HG03280 (cell line): ENCODE data around the gene GRK4.
"Not testable (repeated sequence)": the region's sequence is repeated elsewhere in the genome, so short reads cannot be mapped to it uniquely, and the experiment has no call there.

Experiments used
- ATAC-seq: cut with Tn5 transposase; IDR thresholded peaks from one replicate; pipeline ENCODE4 v1.9.1; 2021; ENCODE audit warnings: mild to moderate bottlenecking, moderate library complexity; ENCODE audit not compliant: unreplicated experiment

GRK4 gene

DNA sequence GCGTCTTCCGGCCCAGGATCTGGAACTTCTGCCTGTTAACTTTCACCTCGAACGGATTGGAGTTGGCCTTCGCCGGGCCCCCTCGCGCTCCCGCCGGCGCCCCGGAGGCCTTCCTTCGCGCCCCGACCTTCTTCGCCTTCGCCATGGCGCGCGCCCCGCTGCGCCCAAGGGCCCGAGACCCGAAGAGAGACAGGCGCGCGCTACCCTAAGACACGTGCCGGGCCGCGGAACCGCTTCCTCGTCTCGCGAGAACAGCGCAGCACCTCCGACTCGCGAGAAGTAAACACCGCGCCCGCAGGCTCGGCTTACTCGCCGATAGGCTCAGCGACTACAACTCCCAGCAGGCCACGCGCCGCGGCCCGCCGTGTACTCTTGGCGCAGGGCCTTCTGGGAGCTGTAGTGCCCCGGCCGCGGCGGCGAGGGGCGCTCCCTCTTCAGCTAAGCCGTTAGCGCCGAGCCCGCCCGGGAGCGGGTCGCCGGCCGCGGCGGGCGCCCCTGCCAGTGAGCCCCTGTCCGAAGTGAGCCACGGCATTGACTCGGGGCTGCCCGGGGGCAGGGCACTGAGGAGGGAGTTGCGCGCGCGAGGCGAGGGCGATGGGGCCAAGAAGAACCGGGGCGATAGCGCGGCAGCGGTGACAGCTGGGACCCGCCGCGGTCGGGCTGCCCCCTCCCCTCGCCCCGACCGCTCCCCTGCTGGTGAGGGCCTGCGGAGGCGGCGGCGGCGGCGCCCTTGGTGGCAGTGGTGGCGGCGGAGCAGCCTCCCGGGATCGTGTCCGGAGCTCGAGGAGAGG is at the start of gene GRK4, which contains the start of gene NOP14:
Gene GRK4 (plus strand): TSS at position 397 of the 791 bp plus-strand sequence. CDS start 500 bp downstream, outside the sequence.
Gene NOP14 (minus strand): TSS at position 232 of the 791 bp plus-strand sequence. CDS start 87 bp downstream, at position 145.
- ATAC-seq = peak; percentile 89

DNA sequence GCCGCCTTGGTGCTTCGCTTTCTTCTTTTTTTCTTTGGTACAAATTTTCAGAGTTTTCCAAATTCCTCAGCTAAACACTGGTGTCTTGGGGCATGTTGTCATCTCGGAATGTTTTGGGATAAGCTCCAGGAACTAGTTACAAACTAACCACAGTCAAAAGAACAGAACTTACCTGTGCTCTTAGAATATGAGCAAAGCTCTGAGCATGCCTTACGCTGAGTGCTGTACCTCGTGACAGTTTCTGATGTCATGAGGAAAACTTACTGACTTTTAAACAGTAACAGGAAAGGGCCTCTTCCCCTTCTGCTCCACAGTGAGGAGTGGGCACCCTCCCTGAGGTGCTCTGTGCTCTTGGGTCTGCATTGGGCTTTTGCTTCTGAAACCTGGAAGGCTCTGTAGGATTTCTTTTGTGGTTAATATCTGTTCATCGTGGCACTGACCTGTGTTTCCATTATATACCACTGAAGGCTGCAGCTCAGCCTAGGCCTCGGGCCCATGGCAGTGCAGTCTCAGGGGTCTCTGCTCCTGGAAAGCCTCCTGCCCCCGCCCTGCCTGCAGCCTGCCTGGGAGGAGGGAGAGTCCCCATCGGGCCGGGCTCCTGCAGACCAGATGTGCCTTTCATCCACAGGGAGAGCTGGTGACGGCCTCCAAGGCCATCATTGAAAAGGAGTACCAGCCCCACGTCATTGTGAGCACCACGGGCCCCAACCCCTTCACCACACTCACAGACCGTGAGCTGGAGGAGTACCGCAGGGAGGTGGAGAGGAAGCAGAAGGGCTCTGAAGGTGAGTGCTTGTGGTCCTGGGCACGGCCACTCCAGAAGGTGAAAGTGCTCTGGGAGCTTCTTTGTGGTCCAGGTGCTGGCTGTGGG is 48.9 kb upstream of the GRK4 start:
- ATAC-seq = no peak

DNA sequence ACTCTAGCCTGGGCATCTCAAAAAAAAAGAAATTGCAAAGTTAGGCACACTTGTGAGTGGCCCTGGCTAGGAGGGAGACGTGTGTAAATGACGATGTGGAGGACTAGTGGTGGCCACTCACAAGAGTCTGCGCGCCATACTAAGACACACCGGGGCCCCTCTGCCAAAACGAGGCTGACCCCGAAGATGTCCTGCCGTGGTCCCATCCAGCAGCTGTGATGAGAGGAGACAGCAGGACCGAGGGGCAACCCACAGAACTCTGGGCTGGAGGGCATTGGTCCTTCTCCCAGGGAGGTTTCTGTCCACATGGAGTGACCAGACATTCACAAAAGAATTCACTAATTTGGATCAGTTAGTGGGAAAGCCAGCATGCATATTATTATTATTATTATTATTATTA is 47.6 kb upstream of the GRK4 start:
- no peak for ATAC-seq

DNA sequence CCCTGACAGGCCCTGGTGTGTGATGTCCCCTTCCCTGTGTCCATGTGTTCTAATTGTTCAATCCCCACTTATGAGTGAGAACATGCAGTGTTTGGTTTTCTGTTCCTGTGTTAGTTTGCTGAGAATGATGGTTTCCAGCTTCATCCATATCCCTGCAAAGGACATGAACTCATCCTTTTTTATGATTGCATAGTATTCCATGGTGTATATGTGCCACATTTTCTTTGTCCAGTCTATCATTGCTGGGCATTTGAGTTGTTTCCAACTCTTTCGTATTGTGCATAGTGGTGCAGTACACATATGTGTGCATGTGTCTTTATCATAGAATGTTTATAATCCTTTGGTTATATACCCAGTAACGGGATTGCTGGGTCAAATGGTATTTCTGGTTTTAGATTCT is 46.7 kb upstream of the GRK4 start:
- ATAC-seq = not testable (repeated sequence)

DNA sequence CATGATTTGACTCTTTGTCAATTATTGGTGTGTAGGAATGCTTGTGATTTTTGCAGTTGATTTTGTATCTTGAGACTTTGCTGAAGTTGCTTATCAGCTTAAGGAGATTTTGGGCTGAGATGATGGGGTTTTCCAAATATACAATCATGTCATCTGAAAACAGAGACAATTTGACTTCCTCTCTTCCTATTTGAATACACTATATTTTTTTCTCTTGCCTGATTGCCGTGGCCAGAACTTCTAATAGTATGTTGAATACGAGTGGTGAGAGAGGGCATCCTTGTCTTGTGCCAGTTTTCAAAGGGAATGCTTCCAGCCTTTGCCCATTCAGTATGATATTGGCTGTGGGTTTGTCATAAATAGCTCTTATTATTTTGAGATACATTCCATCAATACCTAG is 45.1 kb upstream of the GRK4 start:
- not testable (repeated sequence) for ATAC-seq

DNA sequence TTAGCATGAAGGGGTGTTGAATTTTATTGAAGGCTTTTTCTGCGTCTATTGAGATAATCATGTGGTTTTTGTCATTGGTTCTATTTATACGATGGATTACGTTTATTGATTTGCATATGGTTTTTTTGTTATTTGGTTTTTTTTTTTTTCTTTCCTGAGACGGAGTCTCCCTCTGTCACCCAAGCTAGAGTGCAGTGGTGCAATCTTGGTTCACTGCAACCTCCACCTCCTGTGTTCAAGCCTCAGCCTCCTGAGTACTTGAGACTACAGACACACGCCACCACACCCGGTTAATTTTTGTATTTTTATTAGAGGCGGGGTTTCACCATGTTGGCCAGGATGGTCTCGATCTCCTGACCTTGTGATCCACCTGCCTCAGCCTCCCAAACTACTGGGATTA is 44.7 kb upstream of the GRK4 start:
- ATAC-seq = not testable (repeated sequence)

DNA sequence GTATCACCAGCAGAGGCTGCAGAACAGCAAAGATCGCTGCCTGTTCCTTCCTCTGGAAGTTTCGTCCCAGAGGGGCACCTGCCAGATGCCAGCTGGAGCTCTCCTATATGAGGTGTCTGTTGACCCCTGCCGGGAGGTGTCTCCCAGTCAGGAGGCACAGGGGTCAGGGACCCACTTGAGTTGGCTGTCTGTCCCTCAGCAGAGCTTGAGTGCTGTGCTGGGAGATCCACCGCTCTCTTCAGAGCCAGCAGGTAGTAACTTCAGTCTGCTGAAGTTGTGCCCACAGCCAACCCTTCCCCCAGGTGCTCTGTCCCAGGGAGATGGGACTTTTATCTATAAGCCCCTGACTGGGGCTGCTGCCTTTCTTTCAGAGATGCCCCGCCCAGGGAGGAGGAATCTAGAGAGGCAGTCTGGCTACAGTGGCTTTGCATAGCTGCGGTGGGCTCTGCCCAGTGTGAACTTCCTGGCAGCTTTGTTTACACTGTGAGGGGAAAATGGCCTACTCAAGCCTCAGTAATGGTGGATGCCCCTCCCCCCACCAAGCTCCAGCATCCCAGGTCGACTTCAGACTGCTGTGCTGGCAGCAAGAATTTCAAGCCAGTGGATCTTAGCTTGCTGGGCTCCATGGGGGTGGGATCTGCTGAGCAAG is 40.8 kb upstream of the GRK4 start:
- not testable (repeated sequence) for ATAC-seq

DNA sequence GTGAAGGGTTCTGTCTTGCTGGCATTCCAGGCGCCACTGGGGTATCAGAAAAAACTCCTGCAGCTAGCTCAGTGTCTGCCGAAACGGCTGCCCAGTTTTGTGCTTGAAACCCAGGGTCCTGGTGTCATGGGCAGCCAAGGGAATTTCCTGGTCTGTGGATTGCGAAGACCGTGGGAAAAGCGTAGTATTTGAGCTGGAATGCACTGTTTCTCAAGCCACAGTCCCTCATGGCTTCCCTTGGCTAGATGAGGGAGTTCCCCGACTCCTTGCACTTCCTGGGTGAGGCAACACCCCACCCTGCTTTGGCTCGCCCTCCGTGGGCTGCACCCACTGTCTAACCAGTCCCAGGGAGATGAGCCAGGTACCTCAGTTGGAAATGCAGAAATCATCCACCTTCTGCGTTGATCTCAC is 40.2 kb upstream of the GRK4 start:
- ATAC-seq = no peak

DNA sequence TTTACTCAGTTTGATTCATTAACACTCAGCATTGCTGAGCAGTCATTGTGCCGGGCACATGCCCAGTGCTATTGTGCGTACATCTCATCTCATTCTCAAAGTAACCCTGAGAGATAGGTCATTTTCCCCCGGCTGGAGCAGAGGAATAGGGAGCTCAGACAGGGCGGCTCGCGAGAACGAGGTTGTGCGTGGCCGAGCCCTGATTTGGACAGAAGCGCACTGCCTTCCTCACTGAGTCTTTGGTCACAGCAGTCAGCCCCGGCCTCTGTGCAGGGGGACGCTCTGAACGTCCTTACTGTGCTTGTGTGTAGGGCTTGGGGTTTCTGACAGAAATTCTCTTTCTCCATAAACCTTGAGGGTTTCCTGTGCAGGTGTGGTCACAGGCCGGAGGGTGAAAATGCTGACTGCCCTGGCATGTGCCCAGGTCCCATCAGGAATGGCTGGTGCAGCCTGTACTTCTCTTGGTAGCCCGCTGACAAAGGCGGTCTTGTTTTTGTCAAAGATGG is 39.6 kb upstream of the GRK4 start:
- no peak for ATAC-seq

DNA sequence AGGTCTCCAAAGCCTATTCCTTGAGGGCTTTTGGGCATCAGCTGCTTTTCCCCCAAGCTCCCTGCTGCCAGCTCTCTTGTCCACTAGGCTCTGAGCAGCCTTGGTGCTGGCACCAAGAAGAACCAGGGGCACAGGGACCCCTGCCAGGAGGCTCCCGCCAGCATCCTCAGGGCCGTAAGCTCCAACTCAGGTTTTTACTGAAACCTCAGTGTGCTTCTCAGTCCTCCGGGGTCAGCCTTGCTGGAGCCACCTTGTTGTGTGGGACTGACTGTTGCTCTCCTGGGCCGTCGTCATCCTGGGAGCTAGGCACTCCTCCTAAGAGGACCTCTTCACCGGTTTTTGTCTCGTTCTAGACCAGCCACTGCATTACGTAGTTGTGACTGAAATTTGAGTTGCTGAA is 39.1 kb upstream of the GRK4 start:
- ATAC-seq = no peak

DNA sequence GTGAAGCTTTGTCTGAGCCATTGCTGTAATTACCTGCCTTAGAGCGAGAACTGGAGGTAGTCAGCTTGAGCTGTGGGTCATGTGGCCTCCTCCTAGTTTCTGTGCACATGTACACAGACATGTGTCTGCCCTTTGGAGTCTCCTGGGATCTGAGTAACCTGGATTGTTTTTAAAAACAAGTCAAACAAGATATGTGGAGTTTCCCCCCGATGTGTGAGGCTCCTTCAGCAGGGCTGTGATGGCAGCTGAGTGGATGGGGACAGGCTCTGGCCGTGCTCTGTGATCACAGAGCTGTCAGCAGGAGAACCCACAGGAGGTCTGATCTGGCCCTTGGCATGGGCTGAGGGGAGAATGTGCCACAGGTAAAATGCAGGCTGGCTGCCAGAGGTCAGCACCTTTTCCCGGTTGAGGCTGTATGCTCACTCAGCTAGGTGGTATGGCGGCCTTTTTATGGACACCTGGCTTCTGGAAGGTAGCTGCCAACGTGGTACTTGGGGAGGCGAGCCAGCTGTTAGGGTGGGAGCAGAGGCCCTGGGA is 38.5 kb upstream of the GRK4 start:
- ATAC-seq = no peak

DNA sequence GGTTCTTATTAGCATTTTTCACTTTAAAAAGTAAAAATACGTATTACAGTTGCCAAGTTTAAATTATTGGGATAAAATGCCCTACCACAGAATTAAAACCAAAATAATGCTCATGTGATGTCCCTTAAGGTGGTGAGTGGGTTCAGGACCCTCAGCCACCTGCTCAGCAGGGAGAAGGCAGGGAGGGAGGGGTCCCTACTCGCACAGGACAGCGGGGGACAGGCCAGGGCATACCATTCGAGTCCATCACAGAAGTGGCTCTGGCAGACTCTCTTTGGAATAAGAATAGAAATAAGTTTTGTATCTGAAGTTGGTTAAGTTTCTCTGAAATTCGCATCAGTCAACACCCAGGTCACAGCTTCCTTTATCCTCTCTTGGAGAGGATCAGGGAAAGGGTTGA is 37.9 kb upstream of the GRK4 start:
- no peak for ATAC-seq

DNA sequence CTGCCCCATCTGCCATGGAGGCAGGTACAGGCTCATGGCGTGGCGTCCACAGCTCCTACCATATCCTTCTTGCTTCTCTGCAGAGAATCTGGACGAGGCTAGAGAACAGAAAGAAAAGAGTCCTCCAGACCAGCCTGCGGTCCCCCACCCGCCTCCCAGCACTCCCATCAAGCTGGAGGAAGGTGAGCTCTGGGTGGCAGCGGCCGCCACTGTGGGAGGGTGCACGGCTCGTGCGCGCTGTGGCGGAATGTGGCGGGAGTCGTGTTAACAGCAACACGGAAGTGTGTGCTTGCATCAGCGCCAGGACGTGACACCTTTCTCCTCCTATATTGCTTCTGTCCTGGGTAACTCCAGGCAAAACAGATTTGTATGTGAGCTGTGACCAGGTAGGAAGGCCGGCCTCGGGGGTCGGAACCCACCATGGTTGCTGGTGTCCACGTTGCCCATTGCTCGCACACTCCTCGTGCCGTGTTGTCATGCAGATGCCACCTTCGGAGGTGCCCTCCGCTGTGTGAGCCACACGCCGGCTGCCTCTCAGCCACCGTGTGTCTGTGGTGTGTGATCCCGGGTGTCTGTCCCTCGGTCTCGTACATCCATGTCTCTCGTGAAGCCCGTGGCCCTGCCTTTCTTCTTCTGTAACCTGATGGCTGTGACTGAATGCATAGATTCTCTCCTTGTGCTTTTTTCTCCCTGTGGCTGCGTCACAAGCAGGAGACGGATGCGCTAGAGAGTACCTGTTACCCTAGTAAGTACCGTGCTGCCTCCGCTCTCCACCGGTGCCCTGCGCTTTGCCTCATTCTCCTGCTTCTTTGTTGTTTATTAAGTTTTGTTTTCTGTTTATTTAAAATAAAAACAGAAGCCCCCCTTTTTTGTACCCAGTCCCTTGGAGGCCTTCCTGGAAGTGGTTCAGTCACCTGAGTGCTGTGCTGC is 37.2 kb upstream of the GRK4 start:
- ATAC-seq = no peak

DNA sequence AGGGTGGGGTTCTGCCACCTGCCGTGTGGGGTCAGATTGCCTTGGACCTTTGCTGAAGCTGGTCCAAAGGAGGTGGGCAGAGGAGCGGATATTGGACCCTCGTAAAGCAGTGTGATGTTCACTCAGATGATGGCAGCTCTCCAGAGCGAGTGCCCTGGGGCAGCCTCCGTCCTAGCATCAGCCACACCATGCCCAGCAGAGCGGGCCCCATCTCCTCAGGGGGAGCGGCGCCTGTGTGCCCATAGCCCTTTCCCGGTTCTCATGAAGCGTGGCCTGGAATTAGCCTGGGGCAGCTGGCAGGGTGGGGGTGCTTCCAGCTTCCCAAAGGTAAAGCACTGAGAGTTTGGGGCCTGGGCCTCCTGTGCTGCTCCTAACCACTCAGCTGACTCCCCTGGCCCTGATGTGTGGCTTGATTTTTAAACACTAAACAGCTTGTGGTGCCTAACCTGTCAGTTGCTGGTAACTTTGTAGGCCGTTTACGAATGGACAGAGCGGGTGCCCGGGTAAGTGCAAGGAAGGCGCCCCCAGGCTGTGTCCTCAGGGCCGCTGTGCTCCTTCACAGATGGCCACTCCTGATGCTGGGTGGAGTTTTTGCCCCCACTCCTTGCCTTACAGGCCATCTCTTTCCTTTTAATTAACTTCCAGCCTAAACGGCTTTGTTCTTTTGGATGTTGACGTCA is 36.2 kb upstream of the GRK4 start:
- no peak for ATAC-seq

DNA sequence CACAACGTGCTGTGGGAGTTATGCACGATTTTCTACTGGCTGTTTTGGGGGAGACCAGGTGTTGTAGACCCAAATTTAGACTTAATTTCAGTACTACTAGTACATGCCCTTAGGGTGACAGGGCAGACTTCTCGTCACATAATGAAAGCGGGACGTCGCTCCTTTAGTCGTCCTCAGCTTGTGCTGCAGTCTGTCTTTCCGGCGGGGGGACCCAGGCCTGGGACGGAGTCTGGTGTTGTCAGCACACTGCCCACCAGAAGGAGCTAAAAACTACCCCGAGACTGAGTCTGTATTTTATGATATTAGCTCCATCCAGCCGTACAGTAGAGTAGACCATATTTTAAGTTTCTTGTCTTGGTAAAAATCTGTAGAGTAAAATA is 35.7 kb upstream of the GRK4 start:
- no peak for ATAC-seq

DNA sequence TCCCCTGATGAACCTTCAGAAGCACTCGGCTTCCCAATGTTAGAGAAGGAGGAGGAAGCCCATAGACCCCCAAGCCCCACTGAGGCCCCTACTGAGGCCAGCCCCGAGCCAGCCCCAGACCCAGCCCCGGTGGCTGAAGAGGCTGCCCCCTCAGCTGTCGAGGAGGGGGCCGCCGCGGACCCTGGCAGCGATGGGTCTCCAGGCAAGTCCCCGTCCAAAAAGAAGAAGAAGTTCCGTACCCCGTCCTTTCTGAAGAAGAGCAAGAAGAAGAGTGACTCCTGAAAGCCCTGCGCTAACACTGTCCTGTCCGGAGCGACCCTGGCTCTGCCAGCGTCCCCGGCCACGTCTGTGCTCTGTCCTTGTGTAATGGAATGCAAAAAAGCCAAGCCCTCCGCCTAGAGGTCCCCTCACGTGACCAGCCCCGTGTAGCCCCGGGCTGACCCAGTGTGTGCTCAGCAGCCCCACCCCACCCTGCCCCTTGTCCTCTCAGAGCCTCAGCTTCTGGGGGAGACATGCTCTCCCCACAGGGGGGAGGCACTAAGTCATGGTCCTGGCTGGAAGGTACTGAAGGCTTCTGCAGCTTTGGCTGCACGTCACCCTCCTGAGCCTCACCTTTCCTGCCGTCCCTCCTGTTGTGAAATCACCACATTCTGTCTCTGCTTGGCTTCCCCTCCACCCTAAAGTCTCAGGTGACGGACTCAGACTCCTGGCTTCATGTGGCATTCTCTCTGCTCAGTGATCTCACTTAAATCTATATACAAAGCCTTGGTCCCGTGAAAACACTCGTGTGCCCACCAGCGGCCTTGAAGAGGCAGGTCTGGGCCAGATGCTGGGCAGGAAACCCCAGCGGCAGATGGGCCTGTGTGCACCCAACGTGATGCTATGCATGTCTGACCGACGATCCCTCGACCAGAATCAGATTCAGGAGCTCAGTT is 34.9 kb upstream of the GRK4 start:
- ATAC-seq = no peak

DNA sequence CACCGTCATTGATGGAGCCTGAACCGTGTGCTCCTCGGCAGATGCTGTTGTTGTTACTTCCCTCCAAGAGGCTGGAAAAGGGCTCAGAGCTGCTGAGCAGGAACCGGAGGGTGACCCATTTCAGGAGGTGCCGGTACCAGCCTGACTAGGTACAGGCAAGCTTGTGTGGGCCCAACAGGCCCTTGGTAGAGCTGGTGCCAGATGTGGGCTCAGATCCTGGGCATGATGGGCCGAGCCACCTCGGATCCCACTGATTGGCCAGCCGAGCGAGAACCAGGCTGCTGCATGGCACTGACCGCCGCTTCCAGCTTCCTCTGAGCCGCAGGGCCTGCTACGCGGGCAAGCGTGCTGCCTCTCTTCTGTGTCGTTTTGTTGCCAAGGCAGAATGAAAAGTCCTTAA is 33.9 kb upstream of the GRK4 start:
- no peak for ATAC-seq

DNA sequence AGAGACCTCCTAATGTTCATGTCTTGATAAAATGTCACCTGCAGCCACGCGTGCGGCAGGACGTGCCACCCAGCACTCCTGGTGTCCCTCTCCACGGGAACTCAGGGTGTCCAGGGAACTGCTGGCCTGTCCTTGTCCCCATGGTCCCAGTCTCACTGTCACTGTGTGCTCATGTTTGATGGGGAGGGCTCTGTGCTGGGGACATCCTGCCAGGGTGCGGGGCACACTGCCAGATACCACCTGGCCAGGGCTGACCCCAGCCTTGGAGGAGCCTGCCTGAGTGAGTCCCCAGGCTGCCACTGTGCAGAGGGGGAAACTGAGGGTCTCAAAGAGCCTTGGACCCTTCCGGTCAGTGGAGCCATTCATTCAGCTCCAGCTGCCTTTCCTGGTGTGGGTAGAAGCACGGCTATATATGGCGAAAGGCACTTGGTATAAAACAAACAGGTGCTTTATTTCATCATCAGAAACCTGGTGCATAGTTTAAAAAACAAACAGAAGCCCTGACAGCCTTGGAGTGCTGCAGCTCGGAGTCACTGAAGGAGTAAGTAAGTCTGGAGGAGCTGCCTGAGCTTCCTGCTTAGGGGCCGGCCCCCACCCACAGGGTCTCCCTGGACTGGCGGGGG is 33.1 kb upstream of the GRK4 start:
- ATAC-seq = no peak
